ENCODE data around the gene ZIM2. TPM values are rescaled to one million over a fixed set of nuclear protein-coding genes. Genes with fewer than 3 reads are reported as not detected.
"Not testable (repeated sequence)": the region's sequence is repeated elsewhere in the genome, so short reads cannot be mapped to it uniquely, and the experiment has no call there.

ZIM2 gene
- total RNA-seq, 1 experiment from 2014 or later, result not detected

DNA sequence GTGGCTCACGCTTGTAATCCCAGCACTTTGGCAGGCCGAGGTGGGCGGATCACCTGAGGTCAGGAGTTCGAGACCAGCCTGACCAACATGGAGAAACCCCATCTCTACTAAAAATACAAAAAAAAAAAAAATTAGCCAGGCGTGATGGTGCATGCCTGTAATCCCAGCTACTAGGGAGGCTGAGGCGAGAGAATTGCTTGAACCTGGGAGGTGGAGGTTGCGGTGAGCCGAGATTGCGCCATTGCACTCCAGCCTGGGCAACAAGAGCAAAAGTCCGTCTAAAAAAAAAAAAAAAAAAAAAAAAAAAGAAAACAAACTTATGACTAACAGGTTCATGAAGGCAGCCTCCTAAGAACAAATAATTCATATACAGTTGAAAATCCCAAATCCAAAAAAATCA lies 19.9 kb upstream of the ZIM2 start:
- H3K9me2 ChIP-seq (ENCODE audit: insufficient read depth); POLR2A ChIA-PET; H4K20me1 ChIP-seq (ENCODE audit: insufficient read depth); DNase-seq (ENCODE audit: low read depth, low spot score); CTCF ChIA-PET; H3K4me1 ChIP-seq (ENCODE audit: control insufficient read depth in 1 of 2, insufficient read depth in 2 of 2, low read length in 2 of 2); intact Hi-C loops (cut with micrococcal nuclease); H3K36me3 ChIP-seq (ENCODE audit: control insufficient read depth in 1 of 2, insufficient read depth in 2 of 2, low read length in 2 of 2); H3K4me3 ChIP-seq (replicated peaks in 1 of 2; ENCODE audit: low read depth in 1 of 2, low read length in 2 of 2); H3K4me2 ChIP-seq (ENCODE audit: low read length); H3K9ac ChIP-seq (ENCODE audit: low read length); RAD21 ChIA-PET (ENCODE audit: low non-redundant PET in 1 of 2, low total read pairs in 2 of 2, uncharacterized antibody in 2 of 2, unreplicated experiment in 2 of 2); H3K79me2 ChIP-seq (ENCODE audit: insufficient read depth, low read length); H2AFZ ChIP-seq (ENCODE audit: low read depth, low read length, poor library complexity, severe bottlenecking); H3K27me3 ChIP-seq (ENCODE audit: insufficient read depth, low read length); ATAC-seq; H3K27ac ChIP-seq (ENCODE audit: low read depth, low read length); BruUV-seq (replicated peaks): not testable (repeated sequence)
- peaks cover 9 to 40% of the 10 kb centered on the region in 2 experiments; a peak in 2 of 4 replicates for H3K9me3 ChIP-seq (ENCODE audit: control insufficient read depth in 1 of 2, insufficient read depth in 1 of 2, low read depth in 1 of 2, low read length in 2 of 2)

DNA sequence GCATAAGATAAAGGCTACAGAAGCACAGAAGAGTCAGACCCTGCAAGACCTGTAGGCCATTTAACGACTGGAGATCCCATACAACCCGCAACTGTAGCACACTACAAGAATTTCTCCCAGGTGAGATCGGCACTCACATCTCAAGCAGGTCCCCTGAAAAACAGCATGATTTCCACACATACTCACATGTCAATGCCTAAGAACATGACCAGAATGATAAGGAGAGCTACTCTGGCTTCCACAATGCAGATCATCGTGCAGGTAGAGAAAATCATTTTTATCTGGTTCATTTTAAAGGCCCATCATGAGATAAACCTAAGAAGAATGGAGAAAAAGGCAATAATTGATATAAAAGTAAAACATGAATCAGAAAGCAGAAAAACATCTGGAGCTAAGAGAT lies 17.5 kb upstream of the ZIM2 start:
- Histone ChIP-seq H3K27ac (ENCODE audit: low read depth, low read length) (no peak overlapping the region), H3K9me3 (ENCODE audit: control insufficient read depth in 1 of 2, insufficient read depth in 1 of 2, low read depth in 1 of 2, low read length in 2 of 2) (peaks cover 9 to 24% of the 10 kb centered on the region in 2 experiments; a peak in 2 of 4 replicates), H4K20me1 (ENCODE audit: insufficient read depth) (no peaks in the 10 kb centered on the region), H3K4me1 (ENCODE audit: control insufficient read depth in 1 of 2, insufficient read depth in 2 of 2, low read length in 2 of 2) (no peaks in the 10 kb centered on the region), H3K9me2 (ENCODE audit: insufficient read depth) (no peaks in the 10 kb centered on the region), H2AFZ (ENCODE audit: low read depth, low read length, poor library complexity, severe bottlenecking) (no peak overlapping the region), H3K27me3 (ENCODE audit: insufficient read depth, low read length) (no peaks in the 10 kb centered on the region), H3K4me2 (ENCODE audit: low read length) (no peak overlapping the region), H3K79me2 (ENCODE audit: insufficient read depth, low read length) (no peaks in the 10 kb centered on the region), H3K4me3 (replicated peaks in 1 of 2; ENCODE audit: low read depth in 1 of 2, low read length in 2 of 2) (no peak overlapping the region), H3K36me3 (ENCODE audit: control insufficient read depth in 1 of 2, insufficient read depth in 2 of 2, low read length in 2 of 2) (no peaks in the 10 kb centered on the region), H3K9ac (ENCODE audit: low read length) (no peak overlapping the region)
- ChIA-PET RAD21 (ENCODE audit: low non-redundant PET in 1 of 2, low total read pairs in 2 of 2, uncharacterized antibody in 2 of 2, unreplicated experiment in 2 of 2) (no interaction called here), CTCF (no interaction called here), POLR2A (no interaction called here)
- no TSS peak for BruUV-seq (replicated peaks)
- intact Hi-C loops (cut with micrococcal nuclease), result no loop called here
- TF ChIP-seq ELF1 (IDR thresholded peaks at IDR 0.05; ENCODE audit: borderline replicate concordance, low read depth), result no peak
- TF ChIP-seq EZH2phosphoT487 (IDR thresholded peaks at IDR 0.05; ENCODE audit: borderline replicate concordance), result no peak
- no peak for TF ChIP-seq YY1 (IDR thresholded peaks at IDR 0.05; ENCODE audit: extremely low read depth, insufficient replicate concordance, low read depth, low read length)
- TF ChIP-seq ZFX (IDR thresholded peaks at IDR 0.05), result no peak
- TF ChIP-seq CBX3 (IDR thresholded peaks at IDR 0.05; ENCODE audit: low read depth), result no peak
- TF ChIP-seq TCF7L2 (IDR thresholded peaks at IDR 0.05; ENCODE audit: borderline replicate concordance, extremely low read depth, insufficient read depth, insufficient read length), result no peak
- no peak for TF ChIP-seq ZNF274 (IDR thresholded peaks at IDR 0.05; ENCODE audit: low read depth, low read length)
- TF ChIP-seq, protein P1, sequence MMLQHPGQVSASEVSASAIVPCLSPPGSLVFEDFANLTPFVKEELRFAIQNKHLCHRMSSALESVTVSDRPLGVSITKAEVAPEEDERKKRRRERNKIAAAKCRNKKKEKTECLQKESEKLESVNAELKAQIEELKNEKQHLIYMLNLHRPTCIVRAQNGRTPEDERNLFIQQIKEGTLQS (IDR thresholded peaks at IDR 0.05), result no peak
- TF ChIP-seq CEBPB (IDR thresholded peaks at IDR 0.05; ENCODE audit: low read depth), result no peak
- TF ChIP-seq SRF (IDR thresholded peaks at IDR 0.05; ENCODE audit: low read depth), result no peak
- ATAC-seq, result no peak
- DNase-seq (ENCODE audit: low read depth, low spot score), result no peak
